IMR-90 (cell line): ENCODE data around the gene SERP1.

ENCODE experiments used
- BHLHE40 ChIP-seq: fragments of 150-350 bp; IDR thresholded peaks from 2 replicates; pipeline ENCODE4 v1.6.1; 2016; ENCODE audit warnings: mild to moderate bottlenecking, low read depth, low read length
- CEBPB ChIP-seq: IDR thresholded peaks from 2 replicates; pipeline ENCODE4 v1.6.1; 2012; ENCODE audit warnings: low read depth, low read length, improper control_type of control experiment
- CHD1 ChIP-seq: IDR thresholded peaks from 2 replicates; pipeline ENCODE4 v1.6.1; 2012; ENCODE audit warnings: low read depth, low read length, improper control_type of control experiment
- ELK1 ChIP-seq: fragments of 150-350 bp; IDR thresholded peaks from 2 replicates; pipeline ENCODE4 v1.6.1; 2016; ENCODE audit warnings: low read depth, mild to moderate bottlenecking, low read length, moderate library complexity, borderline replicate concordance
- FOS ChIP-seq: fragments of 150-350 bp; IDR thresholded peaks from 2 replicates; pipeline ENCODE4 v1.6.1; 2016; ENCODE audit warnings: low read depth, low read length
- MAFK ChIP-seq: IDR thresholded peaks from 2 replicates; pipeline ENCODE4 v1.6.1; 2012; ENCODE audit warnings: low read depth, low read length, improper control_type of control experiment
- NFE2L2 ChIP-seq: fragments of 150-350 bp; IDR thresholded peaks from 2 replicates; pipeline ENCODE4 v1.6.1; 2016; ENCODE audit warnings: low read depth, mild to moderate bottlenecking, low read length
- POLR2A ChIP-seq: IDR thresholded peaks from 2 replicates; pipeline ENCODE4 v1.6.1; 2012; ENCODE audit warnings: mild to moderate bottlenecking, low read depth, low read length
- RAD21 ChIP-seq: IDR thresholded peaks from 2 replicates; pipeline ENCODE4 v1.6.1; 2012; ENCODE audit warnings: low read length, improper control_type of control experiment
- RFX5 ChIP-seq: IDR thresholded peaks from 2 replicates; pipeline ENCODE4 v1.8.0; 2012; ENCODE audit warnings: low read depth, mild to moderate bottlenecking, low read length, moderate library complexity
- SMC3 ChIP-seq: fragments of 150-350 bp; IDR thresholded peaks from 2 replicates; pipeline ENCODE4 v1.6.1; 2016; ENCODE audit warnings: low read depth, mild to moderate bottlenecking, antibody characterized with exemption, low read length, moderate library complexity
- TF ChIP-seq, protein P1 (sequence below): conservative IDR thresholded peaks from 2 replicates; pipeline ENCODE4 v1.5.1; 2012; ENCODE audit warnings: mild to moderate bottlenecking, low read depth, low read length, improper control_type of control experiment
- TF ChIP-seq, protein P2 (sequence below): fragments of 150-350 bp; IDR thresholded peaks from 2 replicates; pipeline ENCODE4 v1.6.1; 2017; ENCODE audit warnings: mild to moderate bottlenecking, antibody characterized with exemption, low read length, low read depth

GRCh38 chr3:150531775-150532174 is 14.5 kb downstream of the SERP1 start:
- TF ChIP-seq, protein P1, sequence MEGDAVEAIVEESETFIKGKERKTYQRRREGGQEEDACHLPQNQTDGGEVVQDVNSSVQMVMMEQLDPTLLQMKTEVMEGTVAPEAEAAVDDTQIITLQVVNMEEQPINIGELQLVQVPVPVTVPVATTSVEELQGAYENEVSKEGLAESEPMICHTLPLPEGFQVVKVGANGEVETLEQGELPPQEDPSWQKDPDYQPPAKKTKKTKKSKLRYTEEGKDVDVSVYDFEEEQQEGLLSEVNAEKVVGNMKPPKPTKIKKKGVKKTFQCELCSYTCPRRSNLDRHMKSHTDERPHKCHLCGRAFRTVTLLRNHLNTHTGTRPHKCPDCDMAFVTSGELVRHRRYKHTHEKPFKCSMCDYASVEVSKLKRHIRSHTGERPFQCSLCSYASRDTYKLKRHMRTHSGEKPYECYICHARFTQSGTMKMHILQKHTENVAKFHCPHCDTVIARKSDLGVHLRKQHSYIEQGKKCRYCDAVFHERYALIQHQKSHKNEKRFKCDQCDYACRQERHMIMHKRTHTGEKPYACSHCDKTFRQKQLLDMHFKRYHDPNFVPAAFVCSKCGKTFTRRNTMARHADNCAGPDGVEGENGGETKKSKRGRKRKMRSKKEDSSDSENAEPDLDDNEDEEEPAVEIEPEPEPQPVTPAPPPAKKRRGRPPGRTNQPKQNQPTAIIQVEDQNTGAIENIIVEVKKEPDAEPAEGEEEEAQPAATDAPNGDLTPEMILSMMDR = no peak
- TF ChIP-seq POLR2A (no peak), RAD21 (no peak), RFX5 (no peak), FOS (no peak), SMC3 (no peak), CHD1 (no peak), ELK1 (no peak), BHLHE40 (no peak), CEBPB (no peak), NFE2L2 (no peak), MAFK (no peak)
- TF ChIP-seq, protein P2, sequence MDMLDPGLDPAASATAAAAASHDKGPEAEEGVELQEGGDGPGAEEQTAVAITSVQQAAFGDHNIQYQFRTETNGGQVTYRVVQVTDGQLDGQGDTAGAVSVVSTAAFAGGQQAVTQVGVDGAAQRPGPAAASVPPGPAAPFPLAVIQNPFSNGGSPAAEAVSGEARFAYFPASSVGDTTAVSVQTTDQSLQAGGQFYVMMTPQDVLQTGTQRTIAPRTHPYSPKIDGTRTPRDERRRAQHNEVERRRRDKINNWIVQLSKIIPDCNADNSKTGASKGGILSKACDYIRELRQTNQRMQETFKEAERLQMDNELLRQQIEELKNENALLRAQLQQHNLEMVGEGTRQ = no peak
